PC-3 (cell line): ENCODE results near the gene TAF1C. TPM values are rescaled to one million over a fixed set of nuclear protein-coding genes. Genes with fewer than 3 reads are reported as not detected.

ENCODE experiments used
- ATAC-seq: fragments of 200-7000 bp; cut with Tn5 transposase; 2 replicates; pipeline ENCODE4 v1.9.1; 2020; ENCODE audit warnings: mild to moderate bottlenecking, moderate library complexity
- BruUV-seq: library from RNA; stranded (reverse); fragments of 400-500 nt; replicated peaks from 2 replicates; lab custom pipeline; 2021; lab: Mats Ljungman, UMichigan
- CTCF ChIA-PET: fragments of 300-600 bp; sonication (Branson Sonifier 250); formaldehyde crosslinking; loops from one replicate; lab custom pipeline; 2022; ENCODE audit warnings: antibody characterized with exemption; lab: Charles Lee
- POLR2A ChIA-PET: fragments of 300-600 bp; sonication (Branson Sonifier 250); formaldehyde crosslinking; loops from one replicate; lab custom pipeline; 2022; ENCODE audit warnings: antibody characterized with exemption; ENCODE audit not compliant: unreplicated experiment; lab: Charles Lee
- DNase-seq: peaks from one replicate; pipeline ENCODE4 v3.0.0-alpha.2; 2015
- H2AFZ ChIP-seq: fragments of 300-600 bp; sonication (generic); 2 replicates; pipeline ENCODE4 v1.6.0; 2016; ENCODE audit warnings: antibody characterized with exemption, low read length
- H3F3A ChIP-seq: fragments of 300-600 bp; sonication (generic); one replicate; pipeline ENCODE4 v1.6.0; 2017; ENCODE audit warnings: antibody characterized with exemption, low read length, control low read depth, mild to moderate bottlenecking; ENCODE audit not compliant: unreplicated experiment
- H3K27ac ChIP-seq: fragments of 300-600 bp; sonication (generic); 2 replicates; pipeline ENCODE4 v1.5.1; 2016; ENCODE audit warnings: mild to moderate bottlenecking, low read length
- H3K27me3 ChIP-seq: fragments of 300-600 bp; sonication (generic); 2 replicates; pipeline ENCODE4 v1.6.1; 2016; ENCODE audit warnings: low read length, mixed read lengths
- H3K36me3 ChIP-seq: fragments of 300-600 bp; sonication (generic); 2 replicates; pipeline ENCODE4 v1.6.1; 2016; ENCODE audit warnings: low read depth, mixed run types, low read length, mixed read lengths
- H3K4me1 ChIP-seq: fragments of 300-600 bp; sonication (generic); 2 replicates; pipeline ENCODE4 v1.5.1; 2016; ENCODE audit warnings: low read length; ENCODE audit not compliant: insufficient read depth
- H3K4me2 ChIP-seq: fragments of 300-600 bp; sonication (generic); 2 replicates; pipeline ENCODE4 v1.6.0; 2016; ENCODE audit warnings: low read length
- H3K4me3 ChIP-seq: fragments of 300-600 bp; sonication (generic); 2 replicates; pipeline ENCODE4 v1.5.1; 2016; ENCODE audit warnings: mild to moderate bottlenecking, low read length, mixed read lengths
- H3K79me2 ChIP-seq: fragments of 300-600 bp; sonication (generic); 2 replicates; pipeline ENCODE4 v1.6.1; 2017; ENCODE audit warnings: low read length, mixed read lengths
- H3K9ac ChIP-seq: fragments of 300-600 bp; sonication (generic); 2 replicates; pipeline ENCODE4 v1.6.0; 2016; ENCODE audit warnings: mild to moderate bottlenecking, low read length
- H3K9me2 ChIP-seq: fragments of 300-600 bp; sonication (generic); replicated peaks from 2 replicates; pipeline ENCODE4 v1.6.1; 2016; ENCODE audit warnings: mixed run types, low read length, mixed read lengths
- H3K9me3 ChIP-seq: fragments of 300-600 bp; sonication (generic); 2 replicates; pipeline ENCODE4 v1.6.1; 2016; ENCODE audit warnings: low read length, mixed read lengths
- H4K20me1 ChIP-seq: fragments of 300-600 bp; sonication (generic); 2 replicates; pipeline ENCODE4 v1.6.1; 2016; ENCODE audit warnings: low read length, mixed read lengths
- EZH2 ChIP-seq: fragments of 300-600 bp; sonication (generic); IDR thresholded peaks from one replicate; pipeline ENCODE4 v1.6.1; 2017; ENCODE audit warnings: antibody characterized with exemption, mild to moderate bottlenecking, low read length; ENCODE audit not compliant: unreplicated experiment
- EZH2phosphoT487 ChIP-seq: fragments of 300-600 bp; sonication (generic); IDR thresholded peaks from 2 replicates; pipeline ENCODE4 v1.6.1; 2018; ENCODE audit warnings: mild to moderate bottlenecking, antibody characterized with exemption, low read length, borderline replicate concordance
- intact Hi-C: fragments of 100-400 bp; cut with micrococcal nuclease; formaldehyde crosslinking; loops from 2 replicates; pipeline ENCODE4 v1.9.0; 2023
- total RNA-seq: library from RNA; depleted of rRNA; stranded (reverse); fragments of >200 nt; gene quantifications from 2 replicates; pipeline ENCODE4 v1.2.3, GENCODE V29; 2014
- TF ChIP-seq, protein P1 (sequence below): fragments of 300-600 bp; sonication (generic); conservative IDR thresholded peaks from 2 replicates; pipeline ENCODE4 v1.5.1; 2017; ENCODE audit warnings: antibody characterized with exemption, low read depth, mild to moderate bottlenecking, low read length

Gene TAF1C
- total RNA-seq, 1 experiment from 2014 or later: 21.8 TPM

DNA sequence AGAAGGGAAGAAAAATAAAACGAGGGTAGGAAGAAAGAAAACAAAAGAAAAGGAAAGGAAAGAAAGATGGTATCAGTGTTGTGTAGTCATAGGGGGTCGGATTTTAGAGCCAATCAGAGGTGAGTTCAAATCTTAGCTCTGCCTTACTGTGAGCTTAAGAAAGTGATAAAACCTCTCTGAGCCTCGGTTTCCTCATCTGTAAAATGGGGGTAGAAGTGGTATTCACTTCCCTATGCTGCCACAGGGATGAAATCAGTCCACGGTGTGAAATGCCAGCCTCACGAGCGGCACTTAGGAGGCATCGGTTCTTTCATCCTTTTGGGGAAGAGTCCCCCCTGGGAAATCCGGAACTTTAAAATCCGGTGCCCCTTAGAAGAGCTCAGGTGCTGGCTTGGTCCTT is 46.9 kb upstream of the TAF1C start:
- TF ChIP-seq, protein P1, sequence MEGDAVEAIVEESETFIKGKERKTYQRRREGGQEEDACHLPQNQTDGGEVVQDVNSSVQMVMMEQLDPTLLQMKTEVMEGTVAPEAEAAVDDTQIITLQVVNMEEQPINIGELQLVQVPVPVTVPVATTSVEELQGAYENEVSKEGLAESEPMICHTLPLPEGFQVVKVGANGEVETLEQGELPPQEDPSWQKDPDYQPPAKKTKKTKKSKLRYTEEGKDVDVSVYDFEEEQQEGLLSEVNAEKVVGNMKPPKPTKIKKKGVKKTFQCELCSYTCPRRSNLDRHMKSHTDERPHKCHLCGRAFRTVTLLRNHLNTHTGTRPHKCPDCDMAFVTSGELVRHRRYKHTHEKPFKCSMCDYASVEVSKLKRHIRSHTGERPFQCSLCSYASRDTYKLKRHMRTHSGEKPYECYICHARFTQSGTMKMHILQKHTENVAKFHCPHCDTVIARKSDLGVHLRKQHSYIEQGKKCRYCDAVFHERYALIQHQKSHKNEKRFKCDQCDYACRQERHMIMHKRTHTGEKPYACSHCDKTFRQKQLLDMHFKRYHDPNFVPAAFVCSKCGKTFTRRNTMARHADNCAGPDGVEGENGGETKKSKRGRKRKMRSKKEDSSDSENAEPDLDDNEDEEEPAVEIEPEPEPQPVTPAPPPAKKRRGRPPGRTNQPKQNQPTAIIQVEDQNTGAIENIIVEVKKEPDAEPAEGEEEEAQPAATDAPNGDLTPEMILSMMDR: no peak
- no peak for TF ChIP-seq EZH2
- TF ChIP-seq EZH2phosphoT487: no peak
- Histone ChIP-seq H3K27me3 (no peaks in the 10 kb centered on the region), H3K79me2 (no peaks in the 10 kb centered on the region), H3K36me3 (no peaks in the 10 kb centered on the region), H3K4me1 (peaks cover 2% of the 10 kb centered on the region; the same call in 1 of the 2 replicates), H3K4me2 (no peak overlapping the region), H3K9me3 (no peaks in the 10 kb centered on the region), H3F3A (no peaks in the 10 kb centered on the region), H3K9me2 (no peaks in the 10 kb centered on the region), H3K27ac (no peak overlapping the region), H3K9ac (no peak overlapping the region), H2AFZ (no peak overlapping the region), H4K20me1 (no peaks in the 10 kb centered on the region), H3K4me3 (no peak overlapping the region)
- no TSS peak for BruUV-seq
- ChIA-PET CTCF (no interaction called here), POLR2A (no interaction called here)
- intact Hi-C loops: no loop called here
- DNase-seq: no peak
- ATAC-seq: no peak

DNA sequence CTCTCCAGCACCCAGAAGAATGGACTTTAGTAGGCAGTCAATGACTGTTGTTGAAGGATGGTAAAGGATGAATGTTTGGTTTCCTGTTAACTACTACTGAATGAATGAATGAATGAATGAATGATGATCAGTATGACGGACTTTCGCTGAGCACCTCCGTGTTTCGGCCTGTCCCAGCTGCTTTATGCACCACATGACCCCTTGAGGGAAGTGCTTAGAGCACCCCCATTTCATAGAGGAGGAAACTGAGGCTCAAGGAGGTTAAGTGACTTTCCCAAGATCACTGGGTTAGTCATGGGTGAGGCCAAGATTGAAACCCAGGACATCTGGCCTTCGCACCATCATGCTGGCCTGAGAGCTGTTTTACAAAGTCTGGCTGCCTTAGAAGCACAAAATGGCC is 46.1 kb upstream of the TAF1C start:
- no peak overlapping the region for H3K9ac ChIP-seq
- no peaks in the 10 kb centered on the region for H4K20me1 ChIP-seq
- TF ChIP-seq, protein P1: no peak
- TF ChIP-seq EZH2 (no peak), EZH2phosphoT487 (no peak)
- no peak overlapping the region for H2AFZ ChIP-seq
- H3K9me2 ChIP-seq: no peaks in the 10 kb centered on the region
- no peaks in the 10 kb centered on the region for H3K36me3 ChIP-seq
- ChIA-PET POLR2A (no interaction called here), CTCF (no interaction called here)
- ATAC-seq (no peak), DNase-seq (no peak)
- intact Hi-C loops: no loop called here
- H3K4me2 ChIP-seq: no peak overlapping the region
- H3K79me2 ChIP-seq: no peaks in the 10 kb centered on the region
- no TSS peak for BruUV-seq
- H3K9me3 ChIP-seq: no peaks in the 10 kb centered on the region
- no peak overlapping the region for H3K27ac ChIP-seq
- H3F3A ChIP-seq: no peaks in the 10 kb centered on the region
- no peak overlapping the region for H3K4me3 ChIP-seq
- H3K4me1 ChIP-seq: peaks cover 10% of the 10 kb centered on the region
- no peaks in the 10 kb centered on the region for H3K27me3 ChIP-seq

DNA sequence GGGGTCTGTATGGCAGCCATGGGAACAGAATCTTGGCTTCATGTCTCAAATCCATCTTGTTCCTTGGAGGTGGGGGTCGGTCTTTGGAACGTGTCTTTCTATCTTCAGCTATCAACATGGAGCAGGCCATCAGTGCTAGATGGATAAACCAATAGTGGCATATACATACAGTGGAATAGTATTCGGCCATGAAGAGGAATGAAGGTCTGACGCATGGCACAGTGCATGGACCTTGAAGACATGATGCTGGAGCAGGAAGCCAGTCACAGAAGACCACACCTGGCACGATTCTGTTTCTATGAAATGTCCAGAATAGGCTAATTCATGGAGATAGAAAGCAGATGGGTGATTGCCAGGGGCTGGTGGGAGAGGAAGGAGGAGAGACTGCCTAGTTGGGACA is 45.2 kb upstream of the TAF1C start:
- Histone ChIP-seq H3F3A (no peaks in the 10 kb centered on the region), H3K36me3 (no peaks in the 10 kb centered on the region), H3K4me2 (no peak overlapping the region), H3K9me2 (no peaks in the 10 kb centered on the region), H3K9ac (no peak overlapping the region), H4K20me1 (no peaks in the 10 kb centered on the region), H3K79me2 (no peaks in the 10 kb centered on the region), H2AFZ (no peak overlapping the region), H3K27me3 (no peaks in the 10 kb centered on the region), H3K4me1 (peaks cover 15% of the 10 kb centered on the region), H3K4me3 (no peak overlapping the region), H3K27ac (no peak overlapping the region), H3K9me3 (no peaks in the 10 kb centered on the region)
- TF ChIP-seq EZH2phosphoT487 (no peak), EZH2 (no peak)
- TF ChIP-seq, protein P1: no peak
- CTCF ChIA-PET: no interaction called here
- ATAC-seq (no peak), DNase-seq (no peak)
- intact Hi-C loops: no loop called here
- BruUV-seq: no TSS peak
- POLR2A ChIA-PET: no interaction called here
